ENCODE results near the gene TMEM97. TPM values are rescaled to one million over a fixed set of nuclear protein-coding genes. Genes with fewer than 3 reads are reported as not detected.
A peak's percentile ranks its signal among the peaks of the same experiment; 100 is the strongest.

TMEM97 gene
- polyA plus RNA-seq, 3 donors from 2014 or later: 9.8 to 13.8 (median 11.4) TPM

DNA sequence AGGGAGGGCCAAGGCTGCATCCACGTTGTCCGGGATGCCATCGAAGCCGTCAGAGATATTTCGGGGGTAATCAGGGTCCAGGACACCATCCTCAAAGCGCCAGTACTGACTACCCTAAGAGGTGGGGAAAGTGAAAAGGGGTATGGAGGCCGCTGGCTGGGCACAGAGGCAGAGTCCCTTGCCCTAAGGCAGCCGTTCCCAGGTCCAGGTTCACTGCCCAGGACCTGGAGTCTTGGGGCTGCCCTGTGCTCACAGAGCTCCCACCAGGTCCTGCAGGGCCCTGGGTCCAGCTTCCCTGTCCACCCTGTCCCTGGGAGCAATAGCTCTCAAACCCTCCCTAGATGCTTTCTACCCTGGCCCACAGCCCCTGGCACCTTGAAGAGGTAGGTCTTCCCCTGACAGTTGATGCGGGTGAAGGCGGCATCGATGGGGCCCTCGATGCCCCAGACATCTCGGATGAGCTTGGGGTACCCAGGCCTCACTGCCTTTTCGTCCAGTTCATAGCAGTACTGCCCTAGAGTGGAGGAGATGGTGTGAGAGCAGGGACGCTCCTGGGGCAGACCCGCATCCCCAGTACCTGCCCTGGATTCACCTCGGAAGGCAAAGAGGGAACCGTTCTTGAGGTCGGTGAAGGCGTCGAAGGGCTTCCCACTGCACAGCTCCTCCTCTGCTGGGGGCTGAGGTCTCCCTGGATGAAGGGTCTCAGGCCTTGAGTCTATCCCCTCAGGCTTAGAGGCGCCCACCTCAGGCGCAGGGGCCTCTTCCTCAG lies 50.1 kb downstream of the TMEM97 start:
- H3K27ac Mint-ChIP-seq: peak overlapping the region in 1 of 6 donors; percentile 61

DNA sequence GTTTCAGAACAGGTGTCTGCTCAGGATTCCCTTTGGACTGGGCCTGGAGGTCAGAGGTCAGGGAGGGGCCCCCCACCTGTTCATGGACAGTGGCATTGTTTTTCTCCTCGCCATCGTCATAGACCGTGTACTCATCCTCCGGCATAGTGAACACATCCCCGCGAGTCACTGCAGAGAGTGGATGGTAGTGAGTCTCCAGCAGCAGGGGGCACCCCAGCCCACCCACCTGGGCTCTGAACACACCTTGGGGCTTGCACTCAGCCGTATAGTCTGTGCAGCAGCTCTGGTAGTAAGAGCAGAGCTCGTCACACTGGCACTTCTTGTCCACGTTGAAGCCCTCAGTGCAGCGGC lies 50.7 kb downstream of the TMEM97 start:
- Mint-ChIP-seq H3K4me1 (peaks cover 18 to 19% of the 10 kb centered on the region in 2 donors), H3K36me3 (no peaks in the 10 kb centered on the region), H3K4me3 (peak overlapping the region in 2 of 5 donors; percentile 89 to 94), H3K9me3 (no peaks in the 10 kb centered on the region), H3K27ac (peak overlapping the region in 3 of 6 donors; percentile 87 to 97 (median 95)), H3K27me3 (ENCODE audit: low read depth in 3 of 3) (peaks cover 0 to 5% (median 0%) of the 10 kb centered on the region in 3 donors)
- no peak for DNase-seq

More for the DNA sequence above, 50.1 kb downstream of the TMEM97 start:
- Mint-ChIP-seq H3K4me3 (no peak overlapping the region), H3K27me3 (ENCODE audit: low read depth in 3 of 3) (peaks cover 0 to 5% (median 0%) of the 10 kb centered on the region in 3 donors), H3K9me3 (no peaks in the 10 kb centered on the region), H3K4me1 (peaks cover 18 to 19% of the 10 kb centered on the region in 2 donors), H3K36me3 (no peaks in the 10 kb centered on the region)
- DNase-seq: no peak

DNA sequence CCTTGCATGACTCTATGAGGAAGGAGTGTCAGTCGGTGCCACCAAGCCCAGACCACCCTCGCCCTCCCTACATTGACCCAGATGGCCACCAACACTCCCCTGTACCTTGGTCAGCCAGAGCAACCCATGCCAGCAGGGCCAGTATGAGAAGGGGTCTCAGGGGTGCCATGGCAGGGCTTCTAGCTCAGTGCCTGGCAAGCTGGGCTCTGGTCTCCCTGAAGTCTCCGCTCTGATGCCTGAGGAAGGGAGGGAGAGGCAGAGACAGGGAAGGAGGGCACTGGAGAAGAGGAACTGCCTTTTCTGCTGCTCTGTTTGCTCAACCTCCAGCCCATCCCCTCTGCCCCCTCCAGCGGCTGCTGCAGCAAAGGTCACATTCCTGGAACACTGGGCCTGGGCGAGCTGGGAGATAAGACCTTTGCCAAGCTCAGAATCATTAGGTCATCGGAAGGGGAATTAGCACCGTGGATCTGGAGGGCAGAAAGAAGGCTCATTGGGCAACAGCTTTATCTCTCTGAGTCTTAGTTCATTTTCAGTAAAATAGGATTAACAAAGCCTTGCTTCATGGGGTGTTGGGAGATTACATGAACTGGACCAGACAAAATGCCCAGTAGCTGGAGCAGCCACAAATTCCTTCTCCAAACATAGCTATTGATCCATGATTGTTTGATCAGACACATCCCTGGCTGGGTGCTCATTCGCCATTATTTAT lies 51.2 kb downstream of the TMEM97 start, which contains the start of gene VTN:
Gene VTN (minus strand): TSS at position 273 of the 709 bp plus-strand sequence. CDS start 104 bp downstream, at position 169.
- Mint-ChIP-seq H3K4me3 (peak within 1 kb of the TSS; percentile 89 to 96 (median 94)), H3K27ac (peak within 1 kb of the TSS; percentile 78 to 97 (median 90)), H3K36me3 (peaks cover 0 to 3% (median 0%) of the 10 kb centered on the region in 3 donors), H3K9me3 (no peaks in the 10 kb centered on the region), H3K4me1 (peaks cover 19 to 20% of the 10 kb centered on the region in 2 donors), H3K27me3 (ENCODE audit: low read depth in 3 of 3) (peaks cover 0 to 5% (median 0%) of the 10 kb centered on the region in 3 donors)
- DNase-seq: no peak

DNA sequence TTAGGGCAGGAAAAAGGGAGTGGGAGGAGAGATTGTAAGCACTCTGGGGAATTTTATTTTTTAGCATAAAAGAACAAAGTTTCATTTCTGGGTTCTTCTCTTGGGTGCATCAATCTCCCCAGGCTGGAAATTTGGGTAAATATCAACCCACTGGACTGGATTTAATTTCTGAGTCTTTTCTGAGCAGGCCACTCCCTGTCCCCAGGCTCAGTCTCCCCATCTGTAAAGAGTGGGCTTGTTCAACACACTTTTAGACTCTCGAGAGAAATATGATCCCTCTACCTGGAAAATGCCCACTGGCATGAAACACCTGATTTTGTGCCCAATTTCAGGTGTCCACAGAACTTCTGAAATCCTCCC lies 51.7 kb downstream of the TMEM97 start:
- Mint-ChIP-seq H3K9me3 (no peaks in the 10 kb centered on the region), H3K36me3 (peaks cover 0 to 3% (median 0%) of the 10 kb centered on the region in 3 donors), H3K4me1 (peaks cover 19 to 20% of the 10 kb centered on the region in 2 donors), H3K4me3 (peak overlapping the region; percentile 89 to 96 (median 94)), H3K27me3 (ENCODE audit: low read depth in 3 of 3) (peaks cover 0 to 3% (median 0%) of the 10 kb centered on the region in 3 donors), H3K27ac (peak overlapping the region; percentile 78 to 97 (median 90))
- no peak for DNase-seq

DNA sequence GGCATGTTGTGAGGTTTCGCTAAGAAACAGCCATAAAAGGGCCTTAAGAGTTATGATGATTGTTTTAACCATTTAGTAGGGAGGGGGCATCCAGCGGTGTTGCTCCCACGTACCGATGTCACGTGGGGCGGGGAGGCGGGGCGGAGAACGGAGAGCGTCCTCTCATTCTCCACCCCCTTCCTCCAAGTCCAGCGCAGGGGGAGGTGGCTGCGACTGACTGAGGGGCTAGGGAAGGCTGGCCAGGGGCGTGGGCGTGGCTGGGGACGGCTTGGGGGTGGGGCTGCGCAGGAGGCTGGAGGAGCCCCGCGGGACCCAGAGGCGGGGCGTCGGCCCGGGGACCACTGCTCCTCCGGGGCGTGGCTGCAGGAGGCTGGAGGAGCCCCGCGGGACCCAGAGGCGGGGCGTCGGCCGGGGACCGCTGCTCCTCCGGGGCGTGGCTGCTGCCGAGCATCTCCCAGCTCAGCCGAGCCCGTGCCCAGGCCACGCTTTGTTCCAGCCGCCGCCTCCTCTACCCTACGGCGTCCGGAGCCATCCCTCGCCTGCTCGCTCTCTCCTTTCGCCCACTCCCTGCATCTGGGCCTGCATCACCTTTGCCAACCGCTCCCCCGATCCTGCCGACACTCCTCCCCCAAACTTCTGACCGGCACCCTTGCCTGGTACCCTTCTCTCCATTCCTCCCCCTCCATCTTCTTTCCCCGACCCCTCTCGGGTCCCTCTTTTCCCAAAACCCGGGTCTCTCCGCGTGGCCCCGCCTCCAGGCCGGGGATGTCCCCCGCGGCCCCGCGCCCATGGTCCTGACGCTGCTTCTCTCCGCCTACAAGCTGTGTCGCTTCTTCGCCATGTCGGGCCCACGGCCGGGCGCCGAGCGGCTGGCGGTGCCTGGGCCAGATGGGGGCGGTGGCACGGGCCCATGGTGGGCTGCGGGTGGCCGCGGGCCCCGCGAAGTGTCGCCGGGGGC lies 52.5 kb downstream of the TMEM97 start, which contains the start of gene SARM1:
Gene SARM1 (plus strand): TSS at position 450 of the 958 bp plus-strand sequence. CDS start 339 bp downstream, at position 789.
- H3K4me3 Mint-ChIP-seq: peak within 1 kb of the TSS; percentile 89 to 96 (median 94)
- peak; percentile 76 to 81 (median 77) for DNase-seq
- H3K9me3 Mint-ChIP-seq: no peaks in the 10 kb centered on the region
- H3K27me3 Mint-ChIP-seq (ENCODE audit: low read depth in 3 of 3): peaks cover 0 to 3% (median 0%) of the 10 kb centered on the region in 3 donors
- peaks cover 0 to 3% (median 0%) of the 10 kb centered on the region in 3 donors for H3K36me3 Mint-ChIP-seq
- H3K4me1 Mint-ChIP-seq: peaks cover 19 to 20% of the 10 kb centered on the region in 2 donors
- H3K27ac Mint-ChIP-seq: peak within 1 kb of the TSS; percentile 78 to 97 (median 90)

DNA sequence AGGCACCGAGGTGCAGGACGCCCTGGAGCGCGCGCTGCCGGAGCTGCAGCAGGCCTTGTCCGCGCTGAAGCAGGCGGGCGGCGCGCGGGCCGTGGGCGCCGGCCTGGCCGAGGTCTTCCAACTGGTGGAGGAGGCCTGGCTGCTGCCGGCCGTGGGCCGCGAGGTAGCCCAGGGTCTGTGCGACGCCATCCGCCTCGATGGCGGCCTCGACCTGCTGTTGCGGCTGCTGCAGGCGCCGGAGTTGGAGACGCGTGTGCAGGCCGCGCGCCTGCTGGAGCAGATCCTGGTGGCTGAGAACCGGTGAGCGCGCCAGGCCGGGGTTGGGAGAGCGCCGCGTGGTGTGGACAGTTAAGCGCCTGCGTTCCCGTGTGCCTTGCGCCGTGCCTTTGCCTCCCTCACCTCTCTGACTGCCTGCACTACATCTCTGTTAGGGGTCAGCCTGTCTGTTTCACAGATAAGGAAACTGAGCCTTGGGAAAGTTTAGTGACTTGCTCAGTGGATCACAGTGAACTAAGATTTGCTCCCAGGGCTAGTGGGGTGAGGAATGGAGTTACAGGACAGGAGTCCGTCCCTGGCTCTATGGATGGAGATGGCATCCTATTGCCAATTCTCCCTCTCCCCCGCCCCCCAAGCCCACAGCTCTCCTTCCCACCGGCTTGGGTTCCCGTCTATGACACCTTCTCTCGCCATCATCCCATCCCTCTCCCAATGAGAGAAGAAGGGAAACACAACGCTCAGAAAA lies 53.4 kb downstream of the TMEM97 start:
- Mint-ChIP-seq H3K27ac (peak overlapping the region in 4 of 6 donors; percentile 40 to 75 (median 60)), H3K9me3 (no peaks in the 10 kb centered on the region), H3K4me3 (peak overlapping the region; percentile 70 to 82 (median 74)), H3K4me1 (peaks cover 19 to 20% of the 10 kb centered on the region in 2 donors), H3K36me3 (peaks cover 0 to 3% (median 0%) of the 10 kb centered on the region in 3 donors), H3K27me3 (ENCODE audit: low read depth in 3 of 3) (peaks cover 0 to 3% (median 0%) of the 10 kb centered on the region in 3 donors)
- DNase-seq: no peak

DNA sequence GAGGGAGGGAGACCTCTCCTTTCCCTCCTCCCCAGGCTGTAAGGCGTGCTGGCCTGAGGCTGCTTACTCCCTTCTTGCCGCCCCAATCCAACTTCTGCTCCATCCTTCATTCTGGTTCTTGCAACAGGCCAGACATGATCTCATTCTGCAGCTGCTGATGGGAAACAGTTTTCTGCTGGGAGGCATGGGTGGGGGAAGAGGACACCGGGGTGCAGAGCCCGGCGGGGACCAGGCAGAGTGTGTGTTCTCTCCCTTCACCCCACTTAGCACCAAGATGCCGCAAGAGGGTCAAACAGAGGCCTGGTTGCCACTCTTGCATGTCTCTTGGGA lies 53.9 kb downstream of the TMEM97 start:
- H3K36me3 Mint-ChIP-seq: peaks cover 0 to 3% (median 0%) of the 10 kb centered on the region in 3 donors
- DNase-seq: no peak

More for the DNA sequence above, 53.9 kb downstream of the TMEM97 start:
- H3K27ac Mint-ChIP-seq: peak overlapping the region in 4 of 6 donors; percentile 34 to 75 (median 52)
- H3K27me3 Mint-ChIP-seq (ENCODE audit: low read depth in 3 of 3): peaks cover 0 to 3% (median 0%) of the 10 kb centered on the region in 3 donors
- H3K4me3 Mint-ChIP-seq: peak overlapping the region; percentile 70 to 82 (median 74)
- no peaks in the 10 kb centered on the region for H3K9me3 Mint-ChIP-seq
- peaks cover 19 to 20% of the 10 kb centered on the region in 2 donors for H3K4me1 Mint-ChIP-seq

Other genes starting within 250 kb of the TMEM97 start
- 10 to 100 TPM; 51.1 to 70.4 (median 53.0) TPM for gene IFT20, start 16.3 kb downstream of the TMEM97 start, polyA plus RNA-seq
- gene TNFAIP1, start 16.6 kb downstream of the TMEM97 start, polyA plus RNA-seq: 10 to 100 TPM in 1 of 3 donors, 1 to 10 TPM in 2; 4.7 to 11.6 (median 6.7) TPM
- 100 to 1,000 TPM in 1 of 3 donors, 10 to 100 TPM in 2; 79.0 to 134 (median 80.3) TPM for gene POLDIP2, start 38.3 kb downstream of the TMEM97 start, polyA plus RNA-seq
- not detected for gene SEBOX, start 46.0 kb downstream of the TMEM97 start, polyA plus RNA-seq
- not detected for gene VTN, start 51.1 kb downstream of the TMEM97 start, polyA plus RNA-seq
- 1 to 10 TPM; 8.0 to 9.2 (median 9.1) TPM for gene SARM1, start 52.5 kb downstream of the TMEM97 start, polyA plus RNA-seq
- gene SLC46A1, start 87.0 kb downstream of the TMEM97 start, polyA plus RNA-seq: 1 to 10 TPM in 1 of 3 donors, under 1 TPM in 1, not detected in 1; 0.61 to 1.9 TPM
- not detected for gene SLC13A2, start 154.4 kb downstream of the TMEM97 start, polyA plus RNA-seq
- not detected for gene FOXN1, start 187.1 kb downstream of the TMEM97 start, polyA plus RNA-seq
- 10 to 100 TPM; 45.4 to 61.1 (median 50.4) TPM for gene UNC119, start 233.4 kb downstream of the TMEM97 start, polyA plus RNA-seq